GM18873 (cell line): ENCODE measurements around the gene SSH2.
"Not testable (repeated sequence)": the region's sequence is repeated elsewhere in the genome, so short reads cannot be mapped to it uniquely, and the experiment has no call there.

ENCODE experiments used
- ATAC-seq: cut with Tn5 transposase; IDR thresholded peaks from one replicate; pipeline ENCODE4 v1.9.1; 2021; ENCODE audit warnings: mild to moderate bottlenecking, moderate library complexity, moderate number of reproducible peaks; ENCODE audit not compliant: unreplicated experiment, low FRiP score

The SSH2 gene

GRCh38 chr17:29929533-29930408 lies at the start of gene SSH2:
SSH2 (minus strand) TSS chr17:29930228; CDS start chr17:29930000, 228 bp downstream.
- ATAC-seq, result no peak

- ATAC-seq, result no peak
Observed at GRCh38 chr17:29977836-29978235, 47.8 kb upstream of the SSH2 start.

- no peak for ATAC-seq
Observed at GRCh38 chr17:29973005-29973404, 43.0 kb upstream of the SSH2 start.

- no peak for ATAC-seq
Observed at GRCh38 chr17:29972277-29972676, 42.2 kb upstream of the SSH2 start.

GRCh38 chr17:29968271-29968670 lies 38.2 kb upstream of the SSH2 start:
- no peak for ATAC-seq

GRCh38 chr17:29962656-29963055 lies 32.6 kb upstream of the SSH2 start:
- ATAC-seq, result no peak

- no peak for ATAC-seq
Observed at GRCh38 chr17:29959658-29960337, 29.8 kb upstream of the SSH2 start.

GRCh38 chr17:29958947-29959657 lies 29.1 kb upstream of the SSH2 start:
- ATAC-seq, result no peak

GRCh38 chr17:29957488-29957887 lies 27.5 kb upstream of the SSH2 start:
- ATAC-seq, result not testable (repeated sequence)

- ATAC-seq, result no peak
Observed at GRCh38 chr17:29956225-29956624, 26.2 kb upstream of the SSH2 start.

- no peak for ATAC-seq
Observed at GRCh38 chr17:29954405-29954804, 24.4 kb upstream of the SSH2 start.

- ATAC-seq, result no peak
Observed at GRCh38 chr17:29949696-29950095, 19.7 kb upstream of the SSH2 start.

GRCh38 chr17:29948448-29949215 lies 18.6 kb upstream of the SSH2 start:
- no peak for ATAC-seq

- ATAC-seq, result no peak
Observed at GRCh38 chr17:29945281-29945680, 15.3 kb upstream of the SSH2 start.

GRCh38 chr17:29941334-29941733 lies 11.3 kb upstream of the SSH2 start, which contains the start of gene EFCAB5:
EFCAB5 (plus strand) TSS chr17:29941634; CDS start chr17:29941797, 163 bp downstream.
- no peak for ATAC-seq

GRCh38 chr17:29936724-29937123 lies 6.7 kb upstream of the SSH2 start:
- ATAC-seq, result no peak

- not testable (repeated sequence) for ATAC-seq
Observed at GRCh38 chr17:29935909-29936308, 5.9 kb upstream of the SSH2 start.

GRCh38 chr17:29933379-29933778 lies 3.4 kb upstream of the SSH2 start:
- ATAC-seq, result no peak

GRCh38 chr17:29931231-29931932 lies 1.4 kb upstream of the SSH2 start:
- ATAC-seq, result peak; percentile 50
